ENCODE measurements around the gene GLRA1. TPM values are rescaled to one million over a fixed set of nuclear protein-coding genes. Genes with fewer than 3 reads are reported as not detected.

GLRA1 gene
- total RNA-seq, 1 donor from 2014 or later = not detected

DNA sequence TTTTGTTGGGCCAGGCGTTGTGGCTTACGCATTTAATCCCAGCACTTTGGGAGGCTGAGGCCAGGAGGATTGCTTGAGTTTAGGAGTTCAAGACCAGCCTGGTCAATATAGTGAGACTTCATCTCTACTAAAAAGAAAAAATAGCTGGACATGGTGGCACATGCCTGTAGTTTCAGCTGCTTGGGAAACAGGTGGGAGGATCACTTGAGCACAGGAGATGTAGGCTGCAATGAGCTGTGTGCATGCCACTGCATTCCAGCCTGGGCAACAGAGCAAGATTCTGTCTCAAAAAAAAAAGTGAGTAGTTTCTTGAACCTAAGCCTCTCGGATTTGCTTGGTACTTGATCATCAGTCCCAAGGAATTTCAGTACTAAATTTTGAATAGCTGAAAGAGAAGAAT is 126.0 kb downstream of the GLRA1 start:
- no peak overlapping the region for H3K27ac Mint-ChIP-seq
- TF ChIP-seq, protein P1, sequence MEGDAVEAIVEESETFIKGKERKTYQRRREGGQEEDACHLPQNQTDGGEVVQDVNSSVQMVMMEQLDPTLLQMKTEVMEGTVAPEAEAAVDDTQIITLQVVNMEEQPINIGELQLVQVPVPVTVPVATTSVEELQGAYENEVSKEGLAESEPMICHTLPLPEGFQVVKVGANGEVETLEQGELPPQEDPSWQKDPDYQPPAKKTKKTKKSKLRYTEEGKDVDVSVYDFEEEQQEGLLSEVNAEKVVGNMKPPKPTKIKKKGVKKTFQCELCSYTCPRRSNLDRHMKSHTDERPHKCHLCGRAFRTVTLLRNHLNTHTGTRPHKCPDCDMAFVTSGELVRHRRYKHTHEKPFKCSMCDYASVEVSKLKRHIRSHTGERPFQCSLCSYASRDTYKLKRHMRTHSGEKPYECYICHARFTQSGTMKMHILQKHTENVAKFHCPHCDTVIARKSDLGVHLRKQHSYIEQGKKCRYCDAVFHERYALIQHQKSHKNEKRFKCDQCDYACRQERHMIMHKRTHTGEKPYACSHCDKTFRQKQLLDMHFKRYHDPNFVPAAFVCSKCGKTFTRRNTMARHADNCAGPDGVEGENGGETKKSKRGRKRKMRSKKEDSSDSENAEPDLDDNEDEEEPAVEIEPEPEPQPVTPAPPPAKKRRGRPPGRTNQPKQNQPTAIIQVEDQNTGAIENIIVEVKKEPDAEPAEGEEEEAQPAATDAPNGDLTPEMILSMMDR (IDR thresholded peaks at IDR 0.05; ENCODE audit: unreplicated experiment) = no peak
- H3K36me3 Mint-ChIP-seq (ENCODE audit: insufficient read depth) = peaks cover 43% of the 10 kb centered on the region
- no peaks in the 10 kb centered on the region for H3K9me3 Mint-ChIP-seq (ENCODE audit: low read depth)
- no peak overlapping the region for H3K4me3 Mint-ChIP-seq (ENCODE audit: low read depth)
- no peak for DNase-seq (ENCODE audit: low spot score, unreplicated experiment)
- H3K4me1 Mint-ChIP-seq (ENCODE audit: low read depth) = no peaks in the 10 kb centered on the region
- no peaks in the 10 kb centered on the region for H3K27me3 Mint-ChIP-seq

DNA sequence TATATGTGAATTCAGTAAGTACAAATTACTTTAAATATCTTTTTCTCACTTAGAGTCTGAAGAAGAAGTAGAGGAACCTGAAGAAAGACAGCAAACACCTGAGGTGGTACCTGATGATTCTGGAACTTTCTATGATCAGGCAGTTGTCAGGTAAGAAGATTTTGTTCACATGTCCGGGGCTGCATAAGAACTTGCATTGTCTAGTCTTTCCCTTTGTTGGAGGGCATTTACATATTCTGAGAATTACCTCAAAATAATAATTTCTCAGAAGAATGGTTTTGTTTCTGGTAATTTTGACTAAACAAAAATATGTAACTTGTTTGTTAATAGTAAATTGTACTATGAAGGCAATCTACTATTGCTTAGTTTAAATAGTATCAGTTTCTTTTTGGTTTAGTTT is 129.2 kb downstream of the GLRA1 start:
- TF ChIP-seq, protein P1 (IDR thresholded peaks at IDR 0.05; ENCODE audit: unreplicated experiment) = no peak
- no peak for DNase-seq (ENCODE audit: low spot score, unreplicated experiment)
- peaks cover 47% of the 10 kb centered on the region for H3K36me3 Mint-ChIP-seq (ENCODE audit: insufficient read depth)
- H3K27ac Mint-ChIP-seq = no peak overlapping the region
- H3K27me3 Mint-ChIP-seq = no peaks in the 10 kb centered on the region
- no peak overlapping the region for H3K4me3 Mint-ChIP-seq (ENCODE audit: low read depth)
- no peaks in the 10 kb centered on the region for H3K4me1 Mint-ChIP-seq (ENCODE audit: low read depth)
- no peaks in the 10 kb centered on the region for H3K9me3 Mint-ChIP-seq (ENCODE audit: low read depth)

DNA sequence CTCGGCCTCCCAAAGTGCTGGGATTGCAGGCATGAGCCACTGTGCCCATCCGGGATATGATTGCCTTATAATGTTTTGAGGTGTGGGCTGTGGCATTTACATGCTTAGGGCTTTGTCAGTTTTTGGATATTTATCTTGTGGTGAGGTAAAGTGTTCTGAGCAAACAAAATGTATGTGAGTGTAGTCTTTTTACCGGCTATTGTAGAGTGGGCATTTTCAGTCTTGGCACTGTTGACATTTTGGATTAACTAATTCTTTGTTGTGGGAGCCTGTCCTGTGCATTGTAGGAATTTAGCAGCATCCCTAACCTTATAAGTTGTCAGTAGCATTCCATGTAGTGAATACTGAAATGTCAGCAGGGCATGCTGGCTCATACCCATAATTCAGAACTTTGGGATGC is 131.3 kb downstream of the GLRA1 start:
- TF ChIP-seq, protein P1 (IDR thresholded peaks at IDR 0.05; ENCODE audit: unreplicated experiment) = no peak
- H3K36me3 Mint-ChIP-seq (ENCODE audit: insufficient read depth) = peaks cover 51% of the 10 kb centered on the region
- H3K9me3 Mint-ChIP-seq (ENCODE audit: low read depth) = no peaks in the 10 kb centered on the region
- H3K4me3 Mint-ChIP-seq (ENCODE audit: low read depth) = no peak overlapping the region
- no peak for DNase-seq (ENCODE audit: low spot score, unreplicated experiment)
- H3K27me3 Mint-ChIP-seq = no peaks in the 10 kb centered on the region
- no peaks in the 10 kb centered on the region for H3K4me1 Mint-ChIP-seq (ENCODE audit: low read depth)
- H3K27ac Mint-ChIP-seq = peak overlapping the region; percentile 24

DNA sequence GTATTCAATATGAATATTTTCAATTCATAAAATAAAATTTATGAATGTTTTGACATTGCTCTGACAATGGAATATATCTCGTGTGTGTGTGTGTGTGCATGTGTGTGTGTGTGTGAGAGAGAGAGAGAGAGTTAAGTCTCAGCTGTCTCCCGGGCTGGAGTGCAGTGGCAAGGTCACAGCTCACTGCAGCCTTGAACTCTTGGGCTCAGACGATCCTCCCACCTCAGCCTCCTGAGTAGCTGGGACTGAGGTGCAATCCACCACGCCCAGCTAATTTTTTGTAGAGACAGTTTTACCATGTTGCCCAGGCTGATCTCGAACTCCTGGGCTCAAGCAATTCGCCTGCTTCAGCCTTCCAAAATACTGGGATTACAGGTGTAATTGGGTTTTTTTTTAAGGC is 136.8 kb downstream of the GLRA1 start:
- no peak for DNase-seq (ENCODE audit: low spot score, unreplicated experiment)
- TF ChIP-seq, protein P1 (IDR thresholded peaks at IDR 0.05; ENCODE audit: unreplicated experiment) = no peak
- Mint-ChIP-seq H3K4me3 (ENCODE audit: low read depth) (no peak overlapping the region), H3K27me3 (no peaks in the 10 kb centered on the region), H3K9me3 (ENCODE audit: low read depth) (no peaks in the 10 kb centered on the region), H3K36me3 (ENCODE audit: insufficient read depth) (peaks cover 25% of the 10 kb centered on the region), H3K27ac (no peak overlapping the region), H3K4me1 (ENCODE audit: low read depth) (peaks cover 11% of the 10 kb centered on the region)

DNA sequence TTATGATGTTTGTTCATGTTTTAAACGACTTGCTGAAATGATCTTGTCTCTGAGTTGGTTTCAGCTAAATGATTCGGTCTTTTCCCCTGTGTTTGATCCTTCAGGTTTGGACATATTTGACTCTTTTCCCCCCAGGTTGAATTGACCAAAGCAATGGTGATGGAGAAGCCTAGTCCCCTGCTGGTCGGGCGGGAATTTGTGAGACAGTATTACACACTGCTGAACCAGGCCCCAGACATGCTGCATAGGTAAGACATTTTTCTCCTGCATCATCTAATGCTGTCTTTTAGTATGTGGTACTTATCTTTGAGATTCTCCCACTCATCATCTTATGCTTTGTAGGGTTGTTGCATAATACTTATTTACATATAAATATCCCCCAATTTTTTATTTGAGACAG is 138.2 kb downstream of the GLRA1 start:
- Mint-ChIP-seq H3K36me3 (ENCODE audit: insufficient read depth) (peaks cover 18% of the 10 kb centered on the region), H3K4me3 (ENCODE audit: low read depth) (no peak overlapping the region), H3K27me3 (no peaks in the 10 kb centered on the region), H3K27ac (peak overlapping the region; percentile 50), H3K9me3 (ENCODE audit: low read depth) (no peaks in the 10 kb centered on the region), H3K4me1 (ENCODE audit: low read depth) (peaks cover 11% of the 10 kb centered on the region)
- TF ChIP-seq, protein P1 (IDR thresholded peaks at IDR 0.05; ENCODE audit: unreplicated experiment) = no peak
- no peak for DNase-seq (ENCODE audit: low spot score, unreplicated experiment)

All from progenitor cell of endocrine pancreas (in vitro differentiated cells).